GM21360 (cell line): ENCODE measurements around the gene FUOM.
"Not testable (repeated sequence)": the region's sequence is repeated elsewhere in the genome, so short reads cannot be mapped to it uniquely, and the experiment has no call there.

Source experiments
- ATAC-seq: cut with Tn5 transposase; IDR thresholded peaks from one replicate; pipeline ENCODE4 v1.9.1; 2021; ENCODE audit warnings: mild to moderate bottlenecking, moderate library complexity; ENCODE audit not compliant: unreplicated experiment

Gene FUOM

GRCh38 chr10:133335246-133336117 is 22.3 kb downstream of the FUOM start:
- ATAC-seq: no peak

DNA sequence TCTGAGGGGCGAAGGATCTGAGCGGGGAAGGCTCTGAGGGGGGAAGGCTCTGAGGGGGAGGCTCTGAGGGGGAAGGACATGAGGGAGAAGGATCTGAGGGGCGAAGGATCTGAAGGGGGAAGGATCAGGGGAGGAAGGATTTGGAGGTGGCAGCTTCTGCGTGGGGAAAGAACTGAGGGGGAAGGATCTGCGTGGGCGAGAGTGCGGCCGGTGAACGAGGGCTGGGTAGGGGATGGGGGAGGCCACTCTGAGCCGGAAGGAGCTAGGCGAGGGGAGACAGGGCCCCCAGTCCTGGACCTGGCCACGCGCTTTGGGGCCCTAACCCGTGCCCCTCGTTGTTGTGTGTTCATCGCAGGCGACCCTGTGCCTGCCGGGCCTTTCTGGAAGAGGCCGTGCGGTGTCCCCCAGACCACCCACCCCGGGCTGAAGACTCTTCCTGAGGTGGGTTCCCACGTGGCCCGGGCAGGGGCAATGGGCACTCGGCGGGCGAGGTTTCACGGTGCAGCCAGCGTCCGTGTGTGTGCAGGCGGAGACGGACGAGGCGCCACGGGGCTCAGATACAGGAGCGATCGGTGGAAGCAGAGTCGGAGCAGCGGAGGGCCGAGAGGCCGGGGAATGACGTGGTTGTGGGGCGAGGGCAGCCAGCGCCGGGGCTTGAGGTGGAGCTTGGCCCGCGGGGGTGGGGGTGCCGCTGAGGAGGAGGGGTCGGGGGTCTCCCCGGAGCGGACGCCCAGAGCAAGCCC is 23.1 kb downstream of the FUOM start:
- no peak for ATAC-seq

GRCh38 chr10:133332936-133333699 is 24.7 kb downstream of the FUOM start:
- ATAC-seq: no peak

DNA sequence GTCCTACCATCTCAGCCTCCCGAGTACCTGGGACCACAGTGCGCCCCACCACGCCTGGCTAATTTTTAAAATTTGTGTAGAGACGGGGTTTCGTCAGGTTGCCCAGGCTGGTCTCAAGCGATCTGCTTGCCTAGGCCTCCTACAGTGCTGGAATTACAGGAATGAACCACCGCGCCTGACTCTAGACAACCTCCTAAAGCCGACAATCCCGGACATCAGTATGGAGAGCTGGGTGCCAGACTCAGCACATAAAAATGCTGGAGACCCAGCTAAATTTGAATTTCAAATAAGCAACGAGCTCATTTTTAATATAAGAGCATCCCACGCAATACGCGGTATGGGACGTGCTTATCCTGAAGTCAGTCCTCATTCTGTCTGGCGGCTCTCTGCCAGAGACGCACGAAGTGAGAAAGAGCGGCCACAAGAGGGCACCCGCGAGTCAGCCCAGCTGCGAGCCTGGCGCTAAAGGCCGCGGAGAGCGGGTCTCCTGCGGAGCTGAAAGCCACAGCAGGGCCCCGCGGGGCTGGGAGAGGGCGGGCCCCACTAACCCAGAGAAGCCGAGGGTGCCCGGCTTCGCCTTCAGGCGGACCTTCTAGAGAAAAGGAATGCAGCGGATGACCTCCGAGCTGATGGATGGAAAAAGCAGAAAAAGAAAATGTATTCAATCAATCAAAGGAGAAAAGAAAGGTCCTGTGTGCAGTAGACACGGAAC is 28.2 kb downstream of the FUOM start:
- ATAC-seq: peak; percentile 83

- ATAC-seq: no peak
These were observed 29.2 kb downstream of the FUOM start for GRCh38 chr10:133328358-133329343.

DNA sequence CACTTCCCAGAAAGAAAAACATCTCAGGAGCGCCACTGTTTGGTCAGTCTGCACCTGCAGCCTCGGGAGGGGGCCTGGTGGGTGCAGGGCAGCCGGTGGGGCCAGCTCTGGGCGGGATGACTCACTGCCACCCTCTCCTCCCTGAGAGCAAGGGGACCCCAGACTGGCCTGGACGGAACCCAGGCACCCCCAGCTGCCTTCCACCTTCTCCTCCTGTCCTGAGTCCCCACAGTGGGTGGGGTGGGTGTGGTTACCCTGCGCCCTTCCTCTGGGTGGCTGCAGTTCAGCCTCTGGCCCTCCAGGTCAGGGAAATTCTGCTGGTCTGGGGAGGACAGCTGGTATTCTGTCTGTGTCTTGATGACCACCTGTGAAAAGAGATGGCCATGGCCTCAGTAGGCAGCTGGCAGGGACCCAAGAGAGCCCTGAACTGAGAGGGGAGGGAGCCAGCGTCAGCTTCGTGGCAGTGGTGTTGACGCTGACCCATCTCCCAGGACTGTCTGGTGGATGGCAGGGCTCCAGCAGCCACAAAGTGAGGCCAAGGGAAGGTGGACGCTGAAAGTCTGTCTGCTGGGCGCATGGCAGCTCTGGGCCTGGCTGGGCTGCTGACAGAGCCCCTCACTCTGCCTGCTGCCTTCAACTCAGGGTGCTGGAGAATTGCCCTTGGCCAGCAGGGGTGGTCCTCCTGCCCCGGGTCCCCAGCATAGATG is 30.0 kb downstream of the FUOM start:
- no peak for ATAC-seq

DNA sequence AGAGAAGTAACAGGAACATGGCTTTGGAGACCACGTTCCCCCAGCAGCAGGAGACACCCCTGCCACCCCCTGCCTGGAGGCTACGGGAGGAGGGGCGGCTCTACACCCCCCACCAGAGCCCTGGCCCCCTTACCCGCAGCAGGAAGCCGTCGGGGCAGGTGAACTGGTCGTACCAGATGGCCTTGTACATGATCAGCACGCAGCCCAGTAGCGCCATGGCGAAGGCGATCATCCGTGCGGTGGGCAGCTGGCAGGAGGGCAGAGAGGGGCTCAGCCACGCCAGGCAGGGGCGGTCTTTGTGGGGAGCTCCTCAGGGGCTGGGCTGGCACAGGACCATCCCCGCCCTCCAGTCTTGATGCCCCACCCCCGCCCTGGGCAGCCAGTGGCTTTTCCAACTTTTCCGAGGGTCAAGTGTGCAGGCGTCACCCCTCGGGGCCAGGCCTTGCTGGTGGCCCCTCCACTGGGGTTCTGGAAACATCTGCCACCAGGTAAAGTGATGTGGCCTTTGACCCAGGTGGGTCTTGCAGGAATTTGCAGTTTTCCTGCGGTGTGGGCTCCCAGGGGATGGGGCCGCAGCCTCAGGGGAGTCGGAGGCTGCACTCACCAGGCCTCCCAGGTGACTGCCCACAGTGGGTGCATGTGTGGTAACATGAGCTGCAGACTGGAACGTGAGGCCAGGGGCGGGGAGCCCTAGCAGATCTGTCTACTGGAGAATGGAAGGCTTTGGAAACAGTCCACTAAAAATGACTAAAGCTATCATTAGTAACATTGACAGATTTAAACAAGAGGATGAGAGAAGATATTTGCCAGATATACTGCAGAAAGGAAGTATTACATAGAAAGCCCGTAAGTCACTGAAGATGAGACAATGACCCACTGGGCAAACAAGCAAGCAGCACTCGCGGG is 30.8 kb downstream of the FUOM start:
- ATAC-seq: no peak

DNA sequence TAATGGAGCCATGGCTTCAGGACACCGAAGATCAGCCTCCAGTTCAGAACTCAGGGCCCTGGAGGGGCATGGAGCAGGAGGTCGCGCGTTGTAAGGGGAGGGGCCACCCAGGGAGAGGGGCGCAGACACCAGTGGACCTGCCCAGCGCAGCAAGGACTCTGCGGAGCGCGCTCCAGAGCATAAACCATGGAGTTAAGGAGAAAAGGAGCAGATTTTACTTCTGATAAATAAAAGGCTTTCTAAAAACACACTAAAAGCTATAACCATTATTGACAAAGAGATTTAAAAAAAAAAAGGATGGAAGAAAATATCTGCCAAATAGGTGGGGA is 31.6 kb downstream of the FUOM start:
- no peak for ATAC-seq

- no peak for ATAC-seq
These were observed 32.2 kb downstream of the FUOM start for GRCh38 chr10:133325440-133326222.

GRCh38 chr10:133324857-133325260 is 33.0 kb downstream of the FUOM start:
- no peak for ATAC-seq

DNA sequence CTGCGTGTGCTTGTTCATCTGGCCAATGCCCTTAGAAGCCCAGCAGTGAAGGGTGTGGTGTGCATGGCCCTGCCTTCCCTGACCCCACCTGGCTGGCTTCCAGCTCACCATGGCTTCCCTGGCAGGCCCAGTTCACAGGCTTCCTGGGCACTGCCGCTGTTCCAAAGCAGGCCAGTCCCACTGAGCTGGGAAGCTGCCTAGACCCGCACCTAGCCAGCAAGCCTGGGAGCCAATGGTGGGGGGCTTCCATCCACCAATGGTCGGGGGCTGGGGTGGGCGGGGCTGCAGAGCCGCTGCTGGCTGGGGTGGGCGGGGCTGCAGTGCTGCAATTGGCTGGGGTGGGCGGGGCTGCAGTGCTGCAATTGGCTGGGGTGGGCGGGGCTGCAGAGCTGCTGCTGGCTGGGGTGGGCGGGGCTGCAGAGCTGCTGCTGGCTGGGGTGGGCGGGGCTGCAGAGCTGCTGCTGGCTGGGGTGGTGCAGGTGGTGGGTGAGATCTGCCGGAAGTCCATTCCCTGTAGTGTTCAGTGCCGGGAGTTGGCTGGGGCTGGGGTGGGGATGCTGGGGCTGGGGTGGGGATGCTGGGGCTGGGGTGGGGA is 33.5 kb downstream of the FUOM start:
- ATAC-seq: no peak

GRCh38 chr10:133322064-133322709 is 35.6 kb downstream of the FUOM start:
- ATAC-seq: not testable (repeated sequence)

DNA sequence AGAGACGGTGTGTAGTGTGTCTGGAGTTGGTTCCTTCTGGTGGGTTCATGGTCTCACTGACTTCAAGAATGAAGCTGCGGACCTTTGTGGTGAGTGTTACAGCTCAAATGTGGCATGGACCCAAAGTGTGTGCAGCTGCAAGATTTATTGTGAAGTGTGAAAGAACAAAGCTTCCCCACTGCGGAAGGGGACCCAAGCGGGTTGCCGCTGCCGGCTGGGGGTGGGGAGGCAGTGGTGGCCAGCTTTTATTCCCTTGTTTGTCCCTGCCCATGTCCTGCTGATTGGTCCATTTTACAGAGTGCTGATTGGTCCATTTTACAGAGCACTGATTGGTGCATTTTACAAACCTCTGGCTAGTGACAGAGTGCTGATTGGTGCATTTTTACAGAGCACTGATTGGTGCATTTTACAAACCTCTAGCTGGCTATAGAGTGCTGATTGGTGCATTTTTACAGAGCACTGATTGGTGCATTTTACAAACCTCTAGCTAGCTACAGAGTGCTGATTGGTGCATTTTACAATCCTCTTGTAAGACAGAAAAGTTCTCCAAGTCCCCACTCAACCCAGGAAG is 36.9 kb downstream of the FUOM start:
- not testable (repeated sequence) for ATAC-seq

DNA sequence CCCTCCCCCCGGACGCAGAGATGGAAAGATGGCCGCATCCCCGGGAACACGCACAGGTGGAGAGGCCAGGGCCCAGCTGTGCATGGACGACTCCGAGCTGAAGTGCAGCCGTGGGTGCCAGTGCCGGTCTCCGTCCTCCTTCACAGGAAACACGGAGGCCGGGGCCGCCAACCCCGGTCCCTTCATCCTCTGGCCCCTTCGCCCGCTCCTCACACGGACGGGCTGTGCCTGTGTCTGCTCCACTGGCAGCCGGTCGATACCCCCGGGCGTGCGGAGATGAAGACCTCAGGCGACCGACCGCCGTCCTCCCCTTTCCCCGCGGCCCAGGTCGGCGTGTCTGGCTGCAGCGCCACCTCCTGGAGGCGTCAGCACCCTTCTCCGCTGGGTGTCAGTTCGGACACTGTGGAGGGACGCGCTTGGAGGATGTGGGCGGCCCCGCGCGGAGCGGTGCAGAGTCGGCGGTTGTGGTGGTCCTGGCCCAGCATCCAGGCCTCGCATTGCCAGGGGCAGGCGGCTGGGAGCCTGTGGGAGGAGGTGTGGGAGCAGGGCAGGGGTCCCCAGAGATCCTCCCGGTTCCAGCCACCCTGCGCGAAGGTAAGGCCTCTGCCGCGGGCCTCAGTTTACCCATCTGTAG is 39.2 kb downstream of the FUOM start:
- ATAC-seq: peak; percentile 85

GRCh38 chr10:133316732-133317131 is 41.1 kb downstream of the FUOM start:
- no peak for ATAC-seq

- ATAC-seq: no peak
These were observed 41.6 kb downstream of the FUOM start for GRCh38 chr10:133316266-133316665.
